GM18870 (cell line): ENCODE data around the gene GNA12.

Experiments used
- ATAC-seq: cut with Tn5 transposase; IDR thresholded peaks from one replicate; pipeline ENCODE4 v1.9.1; 2021; ENCODE audit warnings: moderate library complexity; ENCODE audit not compliant: unreplicated experiment

The GNA12 gene

GRCh38 chr7:2838873-2839578 lies 5.1 kb downstream of the GNA12 start:
- ATAC-seq = no peak

DNA sequence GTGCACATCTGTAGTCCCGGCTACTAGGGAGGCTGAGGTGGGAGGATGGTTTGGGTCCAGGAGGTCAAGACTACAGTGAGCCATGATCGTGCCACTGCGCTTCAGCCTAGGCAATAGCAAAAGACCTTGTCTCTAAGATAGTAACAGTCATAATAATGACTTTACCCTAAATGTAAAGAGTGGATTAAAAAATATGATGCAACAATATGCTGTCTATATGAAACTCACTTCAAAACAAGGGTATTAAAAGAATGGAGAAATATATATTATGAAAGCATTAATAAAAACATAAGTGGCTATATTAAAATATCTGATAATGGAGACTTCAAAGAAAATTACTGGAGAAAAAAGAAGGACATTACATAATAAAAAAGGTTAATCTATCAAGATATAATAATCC lies 5.7 kb downstream of the GNA12 start:
- no peak for ATAC-seq

GRCh38 chr7:2837496-2837895 lies 6.6 kb downstream of the GNA12 start:
- ATAC-seq = no peak

DNA sequence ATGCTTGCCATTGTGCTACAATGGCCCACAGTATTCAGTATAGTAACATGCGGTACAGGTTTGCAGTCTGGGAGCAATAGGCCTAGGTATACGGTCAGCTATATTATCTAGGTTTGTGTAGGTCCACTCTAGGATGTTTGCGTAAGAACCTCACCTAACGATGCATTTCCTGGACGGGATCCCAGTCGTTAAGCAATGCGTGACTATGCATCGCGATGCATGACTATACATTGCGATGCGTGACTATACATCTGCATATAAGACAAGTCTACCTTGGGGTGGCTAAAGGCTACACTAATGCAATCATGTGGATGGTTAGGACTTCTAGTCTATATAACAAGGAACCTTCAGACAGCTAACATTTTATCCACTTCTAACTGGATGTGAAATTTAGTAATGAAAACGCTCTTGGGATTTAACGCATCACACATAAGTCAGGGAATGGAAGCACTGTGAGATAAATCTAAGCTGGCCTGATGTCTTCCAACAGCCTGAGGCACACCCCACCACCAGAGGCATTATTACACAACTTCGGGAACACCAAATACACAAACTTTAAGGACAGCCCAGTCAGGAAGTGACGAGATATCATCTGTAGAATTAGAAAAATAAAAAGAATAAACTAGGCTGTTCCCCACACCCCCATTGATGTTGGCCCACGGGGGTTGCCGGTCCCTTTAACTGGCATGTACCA lies 9.2 kb downstream of the GNA12 start:
- no peak for ATAC-seq

- ATAC-seq = no peak
Observed at GRCh38 chr7:2833083-2833910, 10.8 kb downstream of the GNA12 start.

DNA sequence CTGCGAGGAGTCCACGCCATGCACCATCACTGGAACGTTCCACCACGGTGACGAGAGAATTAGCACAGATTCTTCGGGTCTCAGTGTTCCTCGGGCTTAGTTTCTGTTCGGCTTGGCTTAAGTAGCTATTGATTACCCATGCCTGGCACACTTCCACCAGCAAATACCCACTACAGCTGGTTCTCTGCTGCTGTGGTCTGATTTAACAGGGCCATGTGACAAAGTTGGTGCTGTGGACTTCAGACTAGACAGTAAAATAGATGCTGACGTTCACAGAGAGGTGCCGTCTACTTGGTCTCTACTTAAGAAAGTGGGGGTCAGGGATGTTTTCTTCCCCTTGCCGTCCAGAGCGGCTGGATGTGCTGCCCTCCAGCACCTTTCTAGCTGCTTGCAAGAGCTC lies 11.6 kb downstream of the GNA12 start:
- ATAC-seq = no peak

DNA sequence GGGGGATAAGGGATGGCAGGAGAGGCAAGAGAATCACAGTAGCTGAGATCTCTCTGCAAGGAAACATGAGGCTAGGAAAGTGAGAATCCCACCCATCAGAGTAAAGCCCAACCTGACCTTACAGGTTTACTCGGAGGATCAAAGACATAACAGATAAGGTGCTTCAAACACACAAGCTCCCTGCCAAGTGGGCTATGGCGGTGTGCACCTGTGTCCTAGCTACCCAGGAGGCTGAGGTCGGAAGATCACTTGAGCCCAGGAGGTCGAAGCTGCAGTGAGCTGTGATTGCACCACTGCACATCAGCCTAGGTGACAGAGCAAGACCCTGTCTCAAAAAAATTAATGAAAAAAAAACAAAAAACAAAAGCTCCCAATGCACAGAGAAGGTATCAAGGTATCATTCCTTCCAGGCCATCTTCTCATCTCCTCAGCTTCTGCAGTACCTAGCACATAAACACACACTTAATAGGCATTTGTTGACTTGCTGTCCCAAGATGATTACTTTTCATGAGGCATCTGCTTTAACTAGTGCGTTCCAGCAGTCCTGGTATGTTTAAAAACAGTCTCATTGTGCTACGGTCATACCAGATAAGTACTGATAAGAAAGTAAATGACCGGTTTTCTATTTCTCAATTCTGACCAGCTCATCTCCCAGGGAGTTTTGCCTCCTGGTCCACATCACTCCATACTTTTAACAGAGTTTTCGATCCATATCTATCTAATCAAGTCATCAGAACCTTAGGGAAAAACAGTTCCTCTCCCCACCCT lies 13.3 kb downstream of the GNA12 start:
- ATAC-seq = no peak

GRCh38 chr7:2829040-2829439 lies 15.1 kb downstream of the GNA12 start:
- no peak for ATAC-seq

- no peak for ATAC-seq
Observed at GRCh38 chr7:2826771-2827170, 17.3 kb downstream of the GNA12 start.

- ATAC-seq = no peak
Observed at GRCh38 chr7:2825559-2826227, 18.4 kb downstream of the GNA12 start.

GRCh38 chr7:2824678-2825461 lies 19.2 kb downstream of the GNA12 start:
- no peak for ATAC-seq

DNA sequence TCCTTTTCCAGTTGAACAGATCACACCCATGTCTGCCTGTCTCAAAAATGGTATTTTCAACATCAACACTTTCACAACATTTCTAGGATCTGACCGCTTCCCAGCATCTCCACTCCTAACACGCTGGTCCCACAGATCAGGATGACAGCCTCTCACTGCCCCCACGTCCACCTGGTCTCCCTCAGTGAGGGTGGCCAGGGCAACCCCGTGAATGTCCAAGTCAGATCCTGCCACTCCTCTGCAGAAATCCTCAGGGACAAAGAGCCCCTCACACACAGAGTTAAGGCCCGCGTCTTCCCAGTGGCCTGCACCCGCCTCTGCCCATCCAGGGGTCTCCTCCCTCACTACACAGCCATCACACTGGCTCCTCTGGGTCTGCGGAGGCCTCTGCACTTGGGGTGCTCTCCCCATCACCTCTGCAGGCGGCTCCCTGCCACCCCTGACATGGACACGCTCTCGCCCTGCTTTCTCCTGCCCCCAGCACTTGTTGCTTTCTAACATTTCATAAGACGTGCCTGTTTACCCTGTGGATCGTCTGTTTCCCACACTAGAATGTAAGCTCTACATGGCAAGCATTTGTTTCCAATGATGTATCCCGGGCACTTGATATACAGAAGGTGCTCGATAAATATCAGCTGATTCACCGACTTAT lies 20.0 kb downstream of the GNA12 start:
- no peak for ATAC-seq

DNA sequence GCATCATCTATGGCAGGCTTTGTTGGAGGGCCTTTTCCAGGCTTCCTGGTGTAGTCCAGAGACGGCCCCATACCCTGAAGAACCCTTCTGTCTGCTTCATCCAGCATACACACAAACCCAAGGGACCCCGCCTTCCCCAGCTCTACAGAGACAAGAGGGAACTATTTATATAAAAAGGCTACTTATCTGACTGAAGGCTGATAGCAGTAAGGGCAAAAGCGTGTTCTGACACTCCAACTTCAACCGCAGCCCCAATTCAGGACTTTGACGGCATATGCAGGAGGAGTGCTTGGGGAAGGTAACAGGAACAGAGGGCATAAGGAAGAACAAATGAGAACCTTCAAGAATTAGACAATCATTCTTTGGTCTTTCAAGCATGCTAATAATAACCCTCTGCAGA lies 21.0 kb downstream of the GNA12 start:
- ATAC-seq = no peak

DNA sequence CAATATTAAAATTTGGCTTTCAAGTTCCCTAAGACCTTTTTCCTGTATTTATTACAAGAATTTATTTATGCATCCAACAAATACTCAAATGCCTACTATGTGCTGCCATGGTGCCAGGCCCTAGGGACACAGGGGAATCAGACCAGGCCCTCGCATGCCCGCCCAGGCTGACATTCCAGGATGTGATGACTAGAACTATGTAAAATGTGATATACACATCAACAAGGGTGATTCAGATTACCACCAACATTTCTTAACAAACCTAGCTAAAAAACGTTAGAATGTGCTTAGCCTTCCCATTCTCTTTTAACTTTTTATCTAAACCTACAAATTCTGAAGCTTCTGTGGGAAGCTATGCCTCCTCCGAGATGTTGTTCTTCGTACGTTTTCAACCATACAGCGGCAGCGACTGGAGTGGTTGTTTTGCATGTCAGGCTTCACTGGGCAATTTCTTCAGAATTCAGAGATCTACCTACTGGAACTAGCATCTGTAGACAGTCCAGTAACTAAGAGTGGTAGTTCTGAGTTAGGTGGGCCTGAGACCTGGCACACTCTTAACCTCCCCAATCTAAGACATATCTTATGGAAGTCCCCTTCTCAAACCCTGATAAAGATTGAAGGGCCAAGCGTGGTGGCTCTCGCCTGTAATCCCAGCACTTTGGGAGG lies 22.1 kb downstream of the GNA12 start:
- ATAC-seq = no peak

- peak; percentile 67 for ATAC-seq
Observed at GRCh38 chr7:2821161-2821841, 22.8 kb downstream of the GNA12 start.

DNA sequence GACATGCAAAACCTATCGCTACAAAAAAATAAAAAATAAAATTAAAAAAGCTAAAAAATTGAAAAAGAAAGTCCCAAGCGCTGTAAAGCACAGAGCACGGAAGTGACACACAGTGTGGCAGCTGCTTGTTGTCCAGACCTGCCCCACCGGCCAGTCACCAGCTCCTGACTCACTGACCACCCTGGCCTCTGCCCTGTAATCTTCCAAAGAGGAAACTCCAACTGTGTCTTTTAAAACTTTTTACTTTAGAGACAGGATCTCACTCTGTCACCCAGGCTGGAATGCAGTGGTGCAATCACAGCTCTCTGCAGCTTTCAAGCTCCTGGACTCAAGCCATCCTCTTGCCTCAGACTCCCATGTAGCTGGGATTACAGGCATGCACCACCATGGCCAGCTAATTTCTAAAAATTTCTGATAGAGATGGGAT lies 23.6 kb downstream of the GNA12 start:
- ATAC-seq = no peak

- ATAC-seq = no peak
Observed at GRCh38 chr7:2819954-2820397, 24.1 kb downstream of the GNA12 start.
